Measurements from ENCODE around the gene TNFRSF9. TPM values are rescaled to one million over a fixed set of nuclear protein-coding genes. Genes with fewer than 3 reads are reported as not detected.
"Not testable (repeated sequence)": the region's sequence is repeated elsewhere in the genome, so short reads cannot be mapped to it uniquely, and the experiment has no call there.

Gene TNFRSF9
- total RNA-seq, 4 donors from 2014 or later, result 0.10 TPM; not detected in 3

DNA sequence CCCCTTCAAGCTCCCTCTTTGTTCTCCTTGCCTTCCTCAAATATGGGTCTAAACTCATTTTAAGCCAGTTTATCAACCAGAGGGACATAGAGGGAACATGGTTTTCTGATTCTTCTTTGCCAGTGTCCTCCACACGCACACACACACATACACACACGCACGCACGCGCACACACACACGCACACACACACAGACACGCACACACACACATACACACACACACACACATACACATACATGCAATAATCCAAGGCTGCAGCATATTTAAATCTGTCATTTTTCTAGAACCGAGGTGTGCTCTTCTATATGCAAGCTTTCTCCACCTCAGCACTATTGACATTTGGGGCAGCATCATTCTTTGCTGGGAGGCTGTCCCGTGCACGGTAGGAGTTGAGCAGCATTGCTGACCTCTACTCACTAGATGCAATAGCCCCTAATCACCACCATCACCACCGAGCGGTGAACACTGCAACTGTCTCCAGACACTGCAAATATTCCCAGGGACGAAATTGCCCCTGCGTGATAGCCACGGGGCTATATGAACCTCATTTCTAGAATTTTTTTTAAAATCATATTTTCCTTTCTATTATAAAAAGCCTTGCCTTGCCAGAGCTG lies 8.0 kb downstream of the TNFRSF9 start:
- Histone ChIP-seq H3K9me3 (no peaks in the 10 kb centered on the region), H3K27me3 (no peaks in the 10 kb centered on the region)
- intact Hi-C loops (cut with DNase I), result no loop called here

GRCh38 chr1:7931446-7931812 lies 9.2 kb downstream of the TNFRSF9 start:
- Histone ChIP-seq H3K9me3 (no peaks in the 10 kb centered on the region), H3K36me3 (no peaks in the 10 kb centered on the region), H3K4me1 (no peaks in the 10 kb centered on the region), H3K27ac (no peak overlapping the region), H3K4me3 (replicated peaks in 1 of 3) (no peak overlapping the region), H3K27me3 (no peaks in the 10 kb centered on the region)
- intact Hi-C loops (cut with DNase I), result no loop called here
- 79 to 81% methylated on average over 2 of the region's 2 CpGs for whole genome bisulfite sequencing, 2 donors
- DNase-seq, result no peak
- no peak for TF ChIP-seq POLR2A (IDR thresholded peaks at IDR 0.05)
- no peak for TF ChIP-seq CTCF (IDR thresholded peaks at IDR 0.05)

More for the DNA sequence above, 8.0 kb downstream of the TNFRSF9 start:
- Histone ChIP-seq H3K36me3 (no peaks in the 10 kb centered on the region), H3K27ac (no peak overlapping the region), H3K4me1 (no peaks in the 10 kb centered on the region), H3K4me3 (replicated peaks in 1 of 3) (no peak overlapping the region)
- 77 to 79% methylated on average over 15 of the region's 15 CpGs for WGBS, 2 donors
- no peak for TF ChIP-seq CTCF (IDR thresholded peaks at IDR 0.05)
- TF ChIP-seq POLR2A (IDR thresholded peaks at IDR 0.05), result no peak
- no peak for DNase-seq

- no peaks in the 10 kb centered on the region for H3K27me3 ChIP-seq
- intact Hi-C loops (cut with DNase I), result no loop called here
- WGBS, 2 donors, result 75 to 82% methylated on average over 15 of the region's 15 CpGs
These were observed 9.8 kb downstream of the TNFRSF9 start for GRCh38 chr1:7930645-7931445.

DNA sequence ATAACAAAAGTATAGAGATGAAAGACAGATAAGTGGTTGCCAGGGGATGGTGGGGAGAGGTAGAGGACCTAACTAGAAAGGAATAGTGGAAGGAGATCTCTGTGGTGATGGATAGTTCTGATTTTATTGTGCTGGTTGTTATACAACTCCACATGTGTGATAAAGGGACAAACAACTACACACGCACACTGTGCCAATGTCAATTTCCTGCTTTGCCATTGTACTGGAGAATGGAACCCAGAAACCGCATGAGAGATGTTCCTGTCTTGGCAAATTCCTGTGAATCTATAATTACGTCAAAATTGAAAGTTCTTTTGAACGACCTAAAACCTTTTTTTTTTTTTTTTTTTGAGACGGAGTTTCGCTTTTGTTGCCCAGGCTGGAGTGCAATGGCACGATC lies 11.0 kb downstream of the TNFRSF9 start:
- Histone ChIP-seq H3K27me3 (no peaks in the 10 kb centered on the region), H3K4me1 (no peaks in the 10 kb centered on the region), H3K27ac (no peak overlapping the region), H3K4me3 (replicated peaks in 1 of 3) (no peak overlapping the region), H3K9me3 (no peaks in the 10 kb centered on the region), H3K36me3 (no peaks in the 10 kb centered on the region)
- TF ChIP-seq POLR2A (IDR thresholded peaks at IDR 0.05) (no peak), CTCF (IDR thresholded peaks at IDR 0.05) (no peak)
- 64 to 69% methylated on average over 7 of the region's 7 CpGs for WGBS, 2 donors
- DNase-seq, result no peak
- intact Hi-C loops (cut with DNase I), result no loop called here

More at GRCh38 chr1:7930645-7931445, 9.8 kb downstream of the TNFRSF9 start:
- Histone ChIP-seq H3K36me3 (no peaks in the 10 kb centered on the region), H3K4me1 (no peaks in the 10 kb centered on the region), H3K27ac (no peak overlapping the region), H3K4me3 (replicated peaks in 1 of 3) (no peak overlapping the region), H3K9me3 (no peaks in the 10 kb centered on the region)
- TF ChIP-seq POLR2A (IDR thresholded peaks at IDR 0.05) (no peak), CTCF (IDR thresholded peaks at IDR 0.05) (no peak)
- DNase-seq, result no peak

- WGBS, 2 donors, result 93 to 94% methylated on average over 4 of the region's 4 CpGs
- Histone ChIP-seq H3K27ac (no peak overlapping the region), H3K4me3 (replicated peaks in 1 of 3) (no peak overlapping the region), H3K36me3 (no peaks in the 10 kb centered on the region), H3K4me1 (no peaks in the 10 kb centered on the region), H3K27me3 (no peaks in the 10 kb centered on the region), H3K9me3 (no peaks in the 10 kb centered on the region)
- DNase-seq, result no peak
- intact Hi-C loops (cut with DNase I), result no loop called here
- TF ChIP-seq POLR2A (IDR thresholded peaks at IDR 0.05), result no peak
- TF ChIP-seq CTCF (IDR thresholded peaks at IDR 0.05), result no peak
These were observed 12.4 kb downstream of the TNFRSF9 start for GRCh38 chr1:7928247-7928646.

DNA sequence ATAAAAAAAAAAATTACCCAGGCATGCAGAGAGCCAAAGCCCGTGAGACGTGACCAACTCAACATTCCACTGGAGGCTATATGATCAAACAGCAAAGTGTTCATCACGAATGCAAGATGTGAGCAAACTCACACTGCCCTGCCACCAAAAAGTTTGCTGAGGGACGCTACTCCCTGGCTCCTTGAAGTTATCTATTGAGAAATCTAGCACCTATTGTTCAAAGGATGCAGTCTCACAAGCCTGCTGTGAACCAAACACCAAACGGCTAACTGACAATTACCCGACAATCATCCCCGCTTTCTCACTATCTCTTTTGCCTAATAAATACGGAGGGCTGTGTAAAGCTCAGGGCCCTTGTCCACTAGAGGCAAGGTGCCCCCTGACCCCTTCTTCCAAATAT lies 13.6 kb downstream of the TNFRSF9 start:
- H3K4me3 ChIP-seq (replicated peaks in 1 of 3); H3K36me3 ChIP-seq; intact Hi-C loops (cut with DNase I); DNase-seq; H3K27me3 ChIP-seq; H3K4me1 ChIP-seq; H3K9me3 ChIP-seq; H3K27ac ChIP-seq: not testable (repeated sequence)
- 42 to 52% methylated on average over 8 of the region's 8 CpGs for WGBS, 2 donors
